HuH-7.5 (cell line): ENCODE data around the gene IP6K3.

ENCODE experiments used
- DNase-seq: peaks from one replicate; pipeline ENCODE4 v3.0.0; 2011; ENCODE audit warnings: low spot score

The IP6K3 gene

GRCh38 chr6:33723371-33724085, 23.2 kb downstream of the IP6K3 start:
- no peak for DNase-seq

- DNase-seq, result no peak
Observed at GRCh38 chr6:33722103-33722623, 24.5 kb downstream of the IP6K3 start.

- DNase-seq, result no peak
Observed at GRCh38 chr6:33721508-33721907, 25.2 kb downstream of the IP6K3 start.

- DNase-seq, result no peak
Observed at GRCh38 chr6:33720998-33721397, 25.7 kb downstream of the IP6K3 start.

GRCh38 chr6:33719326-33719987, 27.2 kb downstream of the IP6K3 start:
- no peak for DNase-seq

GRCh38 chr6:33718713-33719112, 28.0 kb downstream of the IP6K3 start:
- DNase-seq, result no peak

- no peak for DNase-seq
Observed at GRCh38 chr6:33717934-33718455, 28.7 kb downstream of the IP6K3 start.

- no peak for DNase-seq
Observed at GRCh38 chr6:33716890-33717632, 29.6 kb downstream of the IP6K3 start.

- DNase-seq, result no peak
Observed at GRCh38 chr6:33716379-33716778, 30.3 kb downstream of the IP6K3 start.

- DNase-seq, result no peak
Observed at GRCh38 chr6:33714385-33715040, 32.2 kb downstream of the IP6K3 start.

GRCh38 chr6:33713786-33714185, 32.9 kb downstream of the IP6K3 start:
- no peak for DNase-seq

- no peak for DNase-seq
Observed at GRCh38 chr6:33712914-33713313, 33.8 kb downstream of the IP6K3 start.

- peak; percentile 79 for DNase-seq
Observed at GRCh38 chr6:33711140-33712129, 35.3 kb downstream of the IP6K3 start, which contains the start of gene UQCC2. Gene UQCC2, minus strand, starts transcription at chr6:33711700. Its CDS starts 14 bp downstream, at chr6:33711686.

GRCh38 chr6:33710296-33711121, 36.2 kb downstream of the IP6K3 start:
- DNase-seq, result no peak

GRCh38 chr6:33709605-33710295, 37.0 kb downstream of the IP6K3 start:
- no peak for DNase-seq

GRCh38 chr6:33708516-33709204, 38.0 kb downstream of the IP6K3 start:
- no peak for DNase-seq

- no peak for DNase-seq
Observed at GRCh38 chr6:33707771-33708170, 38.9 kb downstream of the IP6K3 start.

GRCh38 chr6:33705955-33706725, 40.6 kb downstream of the IP6K3 start:
- no peak for DNase-seq
